Activated CD4-positive, alpha-beta T cell treated with anti-CD3 and anti-CD28 coated beads for 36 hours (primary cell): ENCODE results near the gene FRMPD4. TPM values are rescaled to one million over a fixed set of nuclear protein-coding genes. Genes with fewer than 3 reads are reported as not detected.
A peak's percentile ranks its signal among the peaks of the same experiment; 100 is the strongest.

ENCODE experiments used
- ATAC-seq: fragments of 200-7000 bp; cut with Tn5 transposase; one replicate; pipeline ENCODE4 v1.10.0; 2021; ENCODE audit warnings: mild to moderate bottlenecking, moderate library complexity
- CTCF ChIA-PET: fragments of 350-600 bp; sonication (Branson Sonifier 250); formaldehyde crosslinking; loops from one replicate; lab custom pipeline; 2021; ENCODE audit warnings: antibody characterized with exemption; lab: Charles Lee
- POLR2A ChIA-PET: fragments of 350-600 bp; sonication (Branson Sonifier 250); formaldehyde crosslinking; loops from one replicate; lab custom pipeline; 2021; ENCODE audit warnings: antibody characterized with exemption, inconsistent platforms; lab: Charles Lee
- DNase-seq: peaks from one replicate; pipeline ENCODE4 v3.0.0-alpha.2; 2020
- H3K27ac Mint-ChIP-seq: one replicate; pipeline ENCODE4 v1.8.0; 2021; ENCODE audit warnings: mixed read lengths
- H3K27me3 Mint-ChIP-seq: one replicate; pipeline ENCODE4 v1.8.0; 2021; ENCODE audit warnings: mixed read lengths
- H3K36me3 Mint-ChIP-seq: one replicate; pipeline ENCODE4 v1.8.0; 2021; ENCODE audit warnings: low read depth, mixed read lengths
- H3K4me1 Mint-ChIP-seq: one replicate; pipeline ENCODE4 v1.8.0; 2021; ENCODE audit warnings: mixed read lengths
- H3K4me3 Mint-ChIP-seq: one replicate; pipeline ENCODE4 v1.8.0; 2021; ENCODE audit warnings: mild to moderate bottlenecking, moderate library complexity, mixed read lengths
- H3K9me3 Mint-ChIP-seq: one replicate; pipeline ENCODE4 v1.8.0; 2021; ENCODE audit warnings: low read depth, mixed read lengths
- intact Hi-C, 2 experiments: fragments of 100-400 bp; cut with DNase I in 1 of 2; cut with micrococcal nuclease in 1 of 2; formaldehyde crosslinking; loops; one replicate each; pipeline versions ENCODE4 v1.14.2 to v1.15.1; 2022 to 2024; cut with DNase I, micrococcal nuclease
- total RNA-seq, 2 experiments: library from RNA; stranded (reverse); gene quantifications; one replicate each; pipeline ENCODE4 v1.2.3, GENCODE V29; 2021

The FRMPD4 gene
- not detected for total RNA-seq

DNA sequence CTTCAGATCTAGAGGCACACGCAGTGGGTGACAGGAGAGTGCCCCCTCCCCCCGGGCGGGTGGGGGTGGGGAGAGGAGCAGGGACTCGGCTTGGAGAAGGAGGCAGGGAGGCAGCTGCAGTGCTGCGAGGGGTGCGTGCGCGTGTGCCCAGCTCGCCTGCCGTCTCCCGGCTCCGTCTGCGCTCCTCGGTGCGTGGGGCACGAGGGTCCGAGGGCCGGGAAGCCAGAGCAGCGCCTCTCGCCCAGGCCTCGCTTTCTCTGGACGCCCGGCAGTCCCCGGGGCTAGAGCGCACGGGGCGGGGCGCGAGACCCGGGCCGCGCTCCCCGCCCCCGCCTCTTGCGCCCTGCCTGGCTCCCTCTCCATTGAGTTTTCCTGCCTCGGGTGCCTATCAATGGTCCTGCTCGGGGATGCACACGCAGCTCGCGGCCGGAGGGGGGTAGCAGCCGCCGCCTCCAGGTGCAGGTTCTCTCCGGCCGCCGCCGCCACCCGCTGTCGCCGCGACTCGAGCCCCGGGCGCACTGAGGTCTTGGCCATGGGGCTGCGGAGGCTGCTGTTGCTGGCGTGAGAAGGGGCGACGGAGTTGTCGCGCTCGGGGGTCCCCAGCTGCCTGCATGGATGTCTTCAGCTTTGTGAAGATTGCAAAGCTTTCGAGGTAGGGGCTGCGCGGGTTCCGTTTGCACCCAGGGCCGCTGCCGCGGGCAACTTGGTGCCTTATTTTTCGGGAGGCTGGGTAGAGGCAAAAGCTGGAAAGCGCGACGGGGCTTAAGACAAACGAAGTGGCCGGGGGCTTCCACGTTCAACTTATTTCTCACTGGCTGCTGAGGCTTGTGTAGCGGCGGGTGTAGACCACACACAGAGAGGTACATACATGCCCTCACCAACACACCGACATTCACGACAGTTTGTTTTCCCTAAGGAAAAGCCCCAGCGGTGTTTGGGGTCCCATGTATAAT, at the start of gene FRMPD4:
FRMPD4 (plus strand) TSS at position 113 of the 953 bp plus-strand sequence; CDS start at position 612, 499 bp downstream.
- ATAC-seq (no peak), DNase-seq (no peak)
- H3K9me3 Mint-ChIP-seq, result no peaks in the 10 kb centered on the region
- no peak within 1 kb of the TSS for H3K4me3 Mint-ChIP-seq
- ChIA-PET POLR2A (no interaction called here), CTCF (no interaction called here)
- H3K27me3 Mint-ChIP-seq, result peaks cover 21% of the 10 kb centered on the region
- no peak within 1 kb of the TSS for H3K27ac Mint-ChIP-seq
- no peaks in the 10 kb centered on the region for H3K4me1 Mint-ChIP-seq
- intact Hi-C loops, result no loop called here
- H3K36me3 Mint-ChIP-seq, result no peaks in the 10 kb centered on the region

DNA sequence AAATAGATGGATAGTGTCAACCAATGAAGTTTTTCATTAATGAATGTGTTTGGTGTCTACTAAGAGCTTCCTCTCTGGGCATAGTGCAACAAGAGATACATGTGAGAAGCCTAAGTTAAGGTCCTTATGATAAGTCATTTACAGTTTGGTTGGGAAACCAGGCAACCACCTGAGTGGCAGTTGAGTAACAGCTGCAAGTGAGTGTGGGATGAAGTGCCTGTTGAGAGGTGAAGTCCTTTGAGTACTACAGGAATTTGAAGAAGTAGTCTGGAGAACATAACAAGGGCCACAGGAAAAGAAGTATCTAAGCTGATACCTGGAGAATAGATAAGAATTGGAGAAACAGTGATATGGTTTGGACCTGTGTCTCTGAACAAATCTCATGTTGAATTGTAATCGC, 48.5 kb upstream of the FRMPD4 start:
- no peaks in the 10 kb centered on the region for H3K36me3 Mint-ChIP-seq
- DNase-seq (no peak), ATAC-seq (no peak)
- H3K4me1 Mint-ChIP-seq, result no peaks in the 10 kb centered on the region
- H3K4me3 Mint-ChIP-seq, result no peak overlapping the region
- no peaks in the 10 kb centered on the region for H3K9me3 Mint-ChIP-seq
- intact Hi-C loops, result loop anchor here in 1 of 2 experiments (10.0 kb wide), 1 partner anchor 815 kb away; the partner anchor contains the start of gene TLR8
- ChIA-PET POLR2A (no interaction called here), CTCF (no interaction called here)
- H3K27me3 Mint-ChIP-seq, result peaks cover 6% of the 10 kb centered on the region
- H3K27ac Mint-ChIP-seq, result no peak overlapping the region

DNA sequence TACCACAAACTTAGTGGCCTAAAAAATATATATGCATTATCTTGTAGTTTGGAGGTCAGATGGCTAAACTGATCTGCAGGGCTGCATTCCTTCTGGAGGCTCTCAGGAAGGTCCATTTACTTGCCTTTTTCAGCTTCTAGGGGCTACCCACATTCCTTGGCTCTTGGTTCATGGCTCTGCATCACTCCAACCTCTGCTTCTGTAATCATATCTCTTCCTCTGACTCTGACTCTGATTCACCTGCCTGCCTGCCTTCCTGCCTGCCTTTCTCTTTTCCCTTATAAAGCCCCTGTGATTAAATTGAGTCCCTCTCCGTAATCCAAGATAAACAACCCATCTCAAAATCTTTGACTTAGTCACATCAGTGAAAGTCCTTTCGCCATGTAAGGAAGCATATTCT, 25.0 kb upstream of the FRMPD4 start:
- intact Hi-C loops, result no loop called here
- no peaks in the 10 kb centered on the region for H3K27me3 Mint-ChIP-seq
- CTCF ChIA-PET, result no interaction called here

DNA sequence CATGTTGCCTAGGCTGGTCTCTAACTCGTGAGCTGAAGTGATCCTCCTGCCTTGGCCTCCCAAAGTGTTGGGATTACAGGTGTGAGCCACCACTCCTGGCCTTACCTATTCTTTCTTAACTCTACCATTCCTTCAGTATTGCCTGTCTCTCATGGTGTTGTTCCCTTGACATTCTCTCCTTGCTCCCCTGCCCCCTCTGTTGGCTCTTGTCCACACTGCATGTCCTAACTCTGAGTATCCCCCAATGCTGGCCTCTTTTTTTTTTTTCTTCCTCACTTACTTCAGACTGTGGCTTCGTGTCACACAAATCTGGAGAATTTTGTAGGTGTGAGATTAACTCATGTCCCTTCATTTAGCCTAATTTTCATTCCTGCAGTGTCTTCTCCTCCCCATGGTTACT, 22.9 kb upstream of the FRMPD4 start:
- ATAC-seq (no peak), DNase-seq (peak; percentile 5)
- POLR2A ChIA-PET, result no interaction called here
- intact Hi-C loops, result no loop called here
- H3K9me3 Mint-ChIP-seq, result no peaks in the 10 kb centered on the region
- H3K4me1 Mint-ChIP-seq, result no peaks in the 10 kb centered on the region
- no peaks in the 10 kb centered on the region for H3K27me3 Mint-ChIP-seq
- CTCF ChIA-PET, result no interaction called here
- no peaks in the 10 kb centered on the region for H3K36me3 Mint-ChIP-seq
- H3K4me3 Mint-ChIP-seq, result no peak overlapping the region
- no peak overlapping the region for H3K27ac Mint-ChIP-seq

More for the DNA sequence above, 25.0 kb upstream of the FRMPD4 start:
- ATAC-seq (no peak), DNase-seq (no peak)
- Mint-ChIP-seq H3K36me3 (no peaks in the 10 kb centered on the region), H3K4me1 (no peaks in the 10 kb centered on the region), H3K27ac (no peak overlapping the region), H3K4me3 (no peak overlapping the region), H3K9me3 (no peaks in the 10 kb centered on the region)
- POLR2A ChIA-PET, result no interaction called here

DNA sequence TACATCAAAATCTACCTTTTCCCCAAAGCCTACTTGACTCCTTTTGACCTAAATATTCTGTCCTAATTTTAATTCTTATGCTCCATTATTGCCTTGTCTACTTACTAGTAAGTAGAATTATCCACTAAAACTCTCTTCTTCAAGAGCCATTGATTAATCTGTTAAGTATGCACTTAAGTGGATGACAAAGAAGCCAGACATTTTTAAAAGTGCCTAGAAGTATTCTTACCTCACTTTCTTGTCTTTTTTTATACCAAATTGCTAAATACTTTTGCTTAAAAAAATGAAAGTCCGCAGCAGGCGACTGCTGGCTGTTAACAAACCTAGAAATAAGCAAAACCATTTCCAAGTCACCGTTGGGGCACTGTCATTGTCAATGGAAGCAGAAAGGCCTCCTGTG, 20.1 kb upstream of the FRMPD4 start:
- Mint-ChIP-seq H3K4me1 (no peaks in the 10 kb centered on the region), H3K36me3 (no peaks in the 10 kb centered on the region), H3K4me3 (no peak overlapping the region), H3K27me3 (no peaks in the 10 kb centered on the region), H3K27ac (no peak overlapping the region), H3K9me3 (no peaks in the 10 kb centered on the region)
- POLR2A ChIA-PET, result interaction anchor here (0.6 kb wide), 1 partner anchor 541 kb away, joined by 3 read pairs; no protein-coding TSS in a partner anchor
- intact Hi-C loops, result no loop called here
- CTCF ChIA-PET, result no interaction called here
- no peak for ATAC-seq
- DNase-seq, result no peak

DNA sequence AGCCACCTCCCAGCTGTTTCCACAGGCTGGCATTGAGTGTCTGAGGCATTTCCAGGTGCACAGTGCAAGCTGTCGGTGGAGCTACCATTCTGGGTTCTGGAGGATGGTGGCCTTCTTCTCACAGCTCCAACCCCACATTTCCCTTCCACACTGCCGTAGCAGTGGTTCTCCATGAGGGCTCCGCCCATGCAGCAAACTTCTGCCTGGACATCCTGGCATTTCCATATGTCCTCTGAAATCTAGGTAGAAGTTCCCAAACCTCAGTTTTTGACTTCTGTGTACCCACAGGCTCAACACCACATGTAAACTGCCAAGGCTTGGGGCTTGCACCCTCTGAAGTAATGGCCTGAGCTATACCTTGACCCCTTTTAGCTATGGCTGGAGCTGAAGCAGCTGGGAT, 10.3 kb upstream of the FRMPD4 start:
- intact Hi-C loops, result no loop called here
- no peak for ATAC-seq
- no peak for DNase-seq
- no peaks in the 10 kb centered on the region for H3K4me1 Mint-ChIP-seq
- CTCF ChIA-PET, result no interaction called here
- POLR2A ChIA-PET, result no interaction called here
- H3K27ac Mint-ChIP-seq, result no peak overlapping the region
- no peak overlapping the region for H3K4me3 Mint-ChIP-seq
- no peaks in the 10 kb centered on the region for H3K27me3 Mint-ChIP-seq
- peaks cover 7% of the 10 kb centered on the region for H3K9me3 Mint-ChIP-seq
- H3K36me3 Mint-ChIP-seq, result no peaks in the 10 kb centered on the region

DNA sequence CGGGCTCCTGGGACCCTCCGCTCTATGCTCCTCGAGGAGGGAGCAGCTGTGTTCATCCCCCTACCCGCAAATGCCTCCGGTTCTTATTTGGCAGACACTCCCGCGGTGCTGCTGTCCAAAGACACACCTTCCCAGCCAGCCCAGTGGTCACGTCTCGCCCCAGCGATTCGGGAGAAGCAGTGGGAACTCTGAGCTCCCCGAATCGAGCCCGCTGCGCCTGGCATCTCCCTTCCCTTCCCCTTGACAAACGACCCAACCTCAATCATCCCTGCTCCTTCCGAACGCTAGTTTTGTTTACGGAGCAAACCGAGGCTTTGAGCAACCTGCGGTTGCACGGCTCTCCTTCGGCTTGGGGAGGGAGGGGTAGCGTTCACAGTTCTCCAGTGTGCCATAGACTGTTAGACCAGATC, 317 bp upstream of the FRMPD4 start:
- Mint-ChIP-seq H3K4me3 (no peak overlapping the region), H3K27ac (no peak overlapping the region), H3K27me3 (peaks cover 21% of the 10 kb centered on the region), H3K9me3 (no peaks in the 10 kb centered on the region), H3K36me3 (no peaks in the 10 kb centered on the region), H3K4me1 (no peaks in the 10 kb centered on the region)
- intact Hi-C loops, result no loop called here
- ATAC-seq (no peak), DNase-seq (no peak)
- POLR2A ChIA-PET, result no interaction called here
- CTCF ChIA-PET, result no interaction called here

DNA sequence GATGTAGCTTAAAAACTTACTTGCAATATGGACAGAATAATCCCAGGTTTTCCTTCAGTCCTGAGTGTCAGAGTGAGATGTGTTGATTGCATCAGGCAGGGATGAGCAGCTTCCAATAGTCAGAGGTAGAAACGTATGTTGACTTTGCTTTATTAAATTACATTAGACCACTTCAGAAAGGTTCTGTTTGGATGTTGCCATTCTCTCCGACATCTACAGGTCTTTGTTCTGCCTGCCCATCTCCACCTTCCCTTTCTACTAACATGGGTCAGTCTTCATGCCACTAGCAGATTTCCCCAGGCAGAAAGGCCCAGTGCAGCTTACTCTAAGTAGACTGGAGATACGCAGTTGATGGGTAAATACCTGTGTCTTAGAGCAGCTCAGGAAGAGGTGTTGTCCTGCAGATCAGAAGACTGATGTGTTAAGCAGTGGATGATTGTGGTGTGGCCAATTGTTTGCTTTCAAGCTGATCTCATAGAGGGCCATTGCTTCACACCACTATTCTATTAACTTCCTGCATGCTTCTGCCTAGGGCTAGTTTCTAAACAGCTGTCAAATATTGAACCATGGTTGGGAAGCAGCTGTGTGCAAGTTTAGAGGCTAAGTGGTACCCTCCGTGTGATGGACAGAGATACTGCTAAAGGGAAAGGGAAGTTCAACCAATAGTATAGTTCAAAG, 1.8 kb downstream of the FRMPD4 start:
- intact Hi-C loops, result no loop called here
- Mint-ChIP-seq H3K36me3 (no peaks in the 10 kb centered on the region), H3K27ac (no peak overlapping the region), H3K9me3 (no peaks in the 10 kb centered on the region), H3K4me3 (no peak overlapping the region), H3K27me3 (peaks cover 21% of the 10 kb centered on the region), H3K4me1 (no peaks in the 10 kb centered on the region)
- POLR2A ChIA-PET, result no interaction called here
- CTCF ChIA-PET, result no interaction called here
- no peak for ATAC-seq
- DNase-seq, result no peak

DNA sequence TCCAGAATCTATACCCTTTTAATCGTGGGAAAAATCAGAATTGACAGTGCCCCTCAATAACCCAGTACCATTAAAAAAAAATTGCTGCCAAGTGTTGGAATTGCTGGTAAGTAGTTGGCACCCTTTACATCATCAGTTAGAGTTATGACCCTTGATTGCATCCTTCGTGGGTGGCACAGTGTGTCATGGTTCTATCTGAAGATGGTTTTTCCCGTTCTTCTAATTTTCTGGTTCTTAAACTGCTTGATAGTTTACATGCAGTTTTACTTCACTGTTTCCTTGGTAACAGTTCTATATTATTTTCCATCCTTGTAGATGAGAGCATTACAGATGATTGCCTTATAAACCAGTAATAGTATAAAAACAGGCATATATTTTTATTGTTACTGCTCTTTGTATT, 3.2 kb downstream of the FRMPD4 start:
- CTCF ChIA-PET, result no interaction called here

DNA sequence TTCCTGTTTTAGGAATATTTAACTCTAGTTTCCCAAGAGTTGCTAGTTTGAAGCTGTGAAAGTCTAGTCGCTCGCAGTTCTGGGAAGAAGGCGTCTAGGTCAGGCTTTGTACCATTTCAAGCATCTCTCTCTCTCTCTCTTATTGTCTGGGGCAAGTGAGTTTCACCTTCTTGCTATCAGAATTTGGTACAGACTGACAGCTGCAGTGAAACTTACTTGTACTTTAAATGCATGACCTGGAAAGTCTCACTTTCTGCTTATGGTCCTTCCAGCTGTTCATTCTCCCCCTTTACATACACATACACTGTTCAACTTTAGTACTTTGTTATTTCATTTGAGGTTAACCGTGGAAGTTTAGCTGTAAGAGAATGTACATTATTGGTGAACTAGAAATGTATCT, 4.4 kb downstream of the FRMPD4 start:
- POLR2A ChIA-PET, result no interaction called here
- no peak overlapping the region for H3K27ac Mint-ChIP-seq
- H3K27me3 Mint-ChIP-seq, result peaks cover 6% of the 10 kb centered on the region
- no peaks in the 10 kb centered on the region for H3K36me3 Mint-ChIP-seq
- CTCF ChIA-PET, result no interaction called here
- DNase-seq, result no peak
- no peaks in the 10 kb centered on the region for H3K4me1 Mint-ChIP-seq
- ATAC-seq, result no peak
- no peak overlapping the region for H3K4me3 Mint-ChIP-seq
- intact Hi-C loops, result no loop called here
- H3K9me3 Mint-ChIP-seq, result no peaks in the 10 kb centered on the region

More for the DNA sequence above, 3.2 kb downstream of the FRMPD4 start:
- Mint-ChIP-seq H3K4me3 (no peak overlapping the region), H3K4me1 (no peaks in the 10 kb centered on the region), H3K36me3 (no peaks in the 10 kb centered on the region), H3K27ac (no peak overlapping the region), H3K9me3 (no peaks in the 10 kb centered on the region), H3K27me3 (peaks cover 14% of the 10 kb centered on the region)
- intact Hi-C loops, result no loop called here
- no peak for ATAC-seq
- no peak for DNase-seq
- POLR2A ChIA-PET, result no interaction called here

DNA sequence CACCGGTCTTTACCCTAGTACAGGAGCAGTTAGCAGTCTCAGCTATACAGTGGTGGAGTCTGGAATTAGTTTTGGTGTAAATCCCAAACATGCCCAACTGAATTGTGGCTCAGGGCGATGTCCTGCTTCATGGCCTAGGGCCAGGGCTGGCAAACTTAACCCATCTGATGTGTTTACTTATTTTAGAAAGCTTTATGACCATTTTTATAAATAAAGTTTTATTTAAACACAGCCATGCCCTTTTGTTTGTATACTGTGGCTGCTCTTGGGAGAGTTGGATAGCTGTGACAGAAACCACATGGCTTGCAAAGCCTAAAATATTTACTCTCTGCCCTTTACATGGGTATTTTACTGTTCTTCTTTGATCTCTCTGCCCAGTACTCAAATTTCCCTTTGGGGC, 7.1 kb downstream of the FRMPD4 start:
- DNase-seq, result no peak
- H3K4me3 Mint-ChIP-seq, result no peak overlapping the region
- H3K27me3 Mint-ChIP-seq, result no peaks in the 10 kb centered on the region
- intact Hi-C loops, result no loop called here
- no peaks in the 10 kb centered on the region for H3K4me1 Mint-ChIP-seq
- no peaks in the 10 kb centered on the region for H3K36me3 Mint-ChIP-seq
- POLR2A ChIA-PET, result no interaction called here
- CTCF ChIA-PET, result no interaction called here
- no peak overlapping the region for H3K27ac Mint-ChIP-seq
- ATAC-seq, result no peak
- H3K9me3 Mint-ChIP-seq, result no peaks in the 10 kb centered on the region
